Lower leg skin (tissue), 4 donors: ENCODE results near the gene SECISBP2. TPM values are rescaled to one million over a fixed set of nuclear protein-coding genes. Genes with fewer than 3 reads are reported as not detected.

Source experiments
- DNase-seq, 2 donors: peaks; one replicate each; pipeline ENCODE4 v3.0.0-alpha.2; 2019; ENCODE audit warnings: low spot score in 2 of 2
- H3K4me3 ChIP-seq: fragments of 200-600 bp; sonication (generic); 2 replicates; pipeline ENCODE4 v1.5.1; 2017; ENCODE audit warnings: mild to moderate bottlenecking, low read depth; ENCODE audit not compliant: poor library complexity, severe bottlenecking
- POLR2A ChIP-seq, 2 donors: fragments of 450-650 bp; IDR thresholded peaks; one replicate each; pipeline ENCODE4 v1.6.1; 2016 to 2017; ENCODE audit warnings: antibody characterized with exemption in 2 of 2, mild to moderate bottlenecking in 1 of 2, moderate library complexity in 1 of 2
- WGBS, 2 donors: methylation state at CpG; one replicate each; pipeline ENCODE4 v1.1.5; 2018; 5-methylcytosine and 5-hydroxymethylcytosine counted together
- intact Hi-C: fragments of 100-400 bp; cut with DNase I; formaldehyde crosslinking; loops from one replicate; pipeline ENCODE4 v1.15.0; 2023; ENCODE audit warnings: low total_unique reads
- total RNA-seq, 4 donors: library from RNA; depleted of rRNA; stranded (reverse); fragments of >200 nt; gene quantifications; one replicate each; pipeline ENCODE4 v1.1.0, GENCODE V29; 2016
- TF ChIP-seq, protein P1 (sequence below), 3 donors: fragments of 450-650 bp; IDR thresholded peaks; one replicate each; pipeline ENCODE4 v1.5.1; 2016; ENCODE audit warnings: antibody characterized with exemption in 3 of 3, mild to moderate bottlenecking in 3 of 3, moderate library complexity in 2 of 3

SECISBP2 gene
- total RNA-seq, 4 donors from 2014 or later = 38.3 to 67.3 (median 41.9) TPM

DNA sequence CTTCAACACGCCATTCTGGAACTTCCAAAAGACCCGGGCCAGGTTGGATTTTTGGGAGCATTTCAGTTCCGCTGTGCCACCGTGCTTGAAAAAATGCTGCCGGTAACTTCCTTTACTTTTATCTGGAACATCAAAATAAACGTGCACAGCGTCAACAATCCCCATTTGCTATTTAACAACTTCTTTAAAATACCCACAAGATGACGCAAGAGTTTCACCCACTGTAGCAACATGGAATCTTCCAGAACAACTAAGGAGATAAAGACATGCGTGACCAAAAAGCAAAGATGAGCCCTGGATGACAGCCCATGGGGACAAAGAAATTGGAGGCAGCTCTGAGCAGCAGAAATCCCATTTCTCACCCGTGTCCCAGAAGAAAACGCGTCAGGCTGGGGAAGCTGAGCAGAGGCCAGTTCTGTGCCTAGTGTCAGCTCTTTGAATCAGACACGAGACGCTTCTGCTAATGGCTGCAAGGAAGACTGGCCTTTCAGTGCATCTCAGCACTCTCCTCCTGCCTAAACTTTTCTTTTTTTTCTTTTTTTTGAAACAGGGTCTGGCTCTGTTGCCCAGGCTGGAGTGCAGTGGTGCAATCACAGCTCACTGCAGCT, 61.3 kb downstream of the SECISBP2 start:
- TF ChIP-seq, protein P1, sequence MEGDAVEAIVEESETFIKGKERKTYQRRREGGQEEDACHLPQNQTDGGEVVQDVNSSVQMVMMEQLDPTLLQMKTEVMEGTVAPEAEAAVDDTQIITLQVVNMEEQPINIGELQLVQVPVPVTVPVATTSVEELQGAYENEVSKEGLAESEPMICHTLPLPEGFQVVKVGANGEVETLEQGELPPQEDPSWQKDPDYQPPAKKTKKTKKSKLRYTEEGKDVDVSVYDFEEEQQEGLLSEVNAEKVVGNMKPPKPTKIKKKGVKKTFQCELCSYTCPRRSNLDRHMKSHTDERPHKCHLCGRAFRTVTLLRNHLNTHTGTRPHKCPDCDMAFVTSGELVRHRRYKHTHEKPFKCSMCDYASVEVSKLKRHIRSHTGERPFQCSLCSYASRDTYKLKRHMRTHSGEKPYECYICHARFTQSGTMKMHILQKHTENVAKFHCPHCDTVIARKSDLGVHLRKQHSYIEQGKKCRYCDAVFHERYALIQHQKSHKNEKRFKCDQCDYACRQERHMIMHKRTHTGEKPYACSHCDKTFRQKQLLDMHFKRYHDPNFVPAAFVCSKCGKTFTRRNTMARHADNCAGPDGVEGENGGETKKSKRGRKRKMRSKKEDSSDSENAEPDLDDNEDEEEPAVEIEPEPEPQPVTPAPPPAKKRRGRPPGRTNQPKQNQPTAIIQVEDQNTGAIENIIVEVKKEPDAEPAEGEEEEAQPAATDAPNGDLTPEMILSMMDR (IDR thresholded peaks at IDR 0.05) = no peak
- TF ChIP-seq POLR2A (IDR thresholded peaks at IDR 0.05) = no peak
- DNase-seq = no peak
- WGBS, 2 donors = 87 to 89% methylated on average over 14 of the region's 14 CpGs
- H3K4me3 ChIP-seq = no peak overlapping the region
- intact Hi-C loops = no loop called here

DNA sequence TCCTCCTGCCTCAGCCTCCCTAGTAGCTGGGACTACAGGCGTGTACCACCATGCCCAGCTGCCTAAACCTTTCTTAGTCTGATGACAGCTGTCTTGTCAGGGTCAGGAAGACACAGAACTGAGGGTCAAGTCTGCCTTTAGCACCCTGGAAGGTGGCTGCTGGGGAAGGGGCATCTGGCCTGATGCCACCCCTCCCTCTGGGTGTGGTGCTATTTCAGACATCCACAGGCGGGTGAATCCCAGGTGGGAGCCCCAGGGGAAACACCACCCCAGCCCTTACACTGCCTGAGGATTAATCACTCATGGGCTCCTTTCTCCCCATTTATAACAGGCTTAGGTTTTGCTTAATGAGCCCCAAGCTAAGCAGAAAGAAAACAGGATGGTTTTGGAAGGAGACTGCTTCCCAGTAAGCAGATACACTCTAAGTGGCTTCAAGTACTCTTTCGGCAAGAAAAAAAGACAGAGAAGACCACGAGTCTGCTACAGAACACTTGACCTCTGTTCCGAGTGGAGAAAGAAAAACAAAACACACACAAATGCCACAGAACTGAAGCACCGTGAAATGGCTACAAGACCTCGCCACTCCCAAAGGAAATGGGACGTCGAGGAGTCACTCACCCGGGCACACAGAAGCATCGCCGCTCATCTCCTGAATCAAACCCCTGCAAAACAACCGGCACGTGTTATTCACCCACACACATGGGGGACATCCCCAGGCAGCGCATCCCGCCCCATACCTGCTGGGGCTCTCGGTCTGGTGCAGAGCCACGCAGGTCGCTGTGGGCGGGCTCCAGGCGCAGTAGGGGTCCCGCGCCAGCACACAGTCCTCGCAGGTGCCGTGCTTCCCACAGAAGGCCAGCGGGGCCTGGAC, 62.4 kb downstream of the SECISBP2 start:
- 92 to 93% methylated on average over 26 of the region's 26 CpGs for WGBS, 2 donors
- TF ChIP-seq, protein P1 (IDR thresholded peaks at IDR 0.05) = no peak
- TF ChIP-seq POLR2A (IDR thresholded peaks at IDR 0.05) = no peak
- no peak overlapping the region for H3K4me3 ChIP-seq
- DNase-seq = no peak
- intact Hi-C loops = no loop called here

- intact Hi-C loops = no loop called here
- WGBS, 2 donors = 87 to 96% methylated on average over 4 of the region's 4 CpGs
- no peak for TF ChIP-seq POLR2A (IDR thresholded peaks at IDR 0.05)
- TF ChIP-seq, protein P1 (IDR thresholded peaks at IDR 0.05) = no peak
- DNase-seq = no peak
- no peak overlapping the region for H3K4me3 ChIP-seq
Observed at GRCh38 chr9:89381308-89381609, 63.0 kb downstream of the SECISBP2 start.

- WGBS, 2 donors = 82 to 83% methylated on average over 23 to 27 of the region's 27 CpGs
- no peak for TF ChIP-seq POLR2A (IDR thresholded peaks at IDR 0.05)
- TF ChIP-seq, protein P1 (IDR thresholded peaks at IDR 0.05) = no peak
- no peak for DNase-seq
- no peak overlapping the region for H3K4me3 ChIP-seq
- intact Hi-C loops = no loop called here
Observed at GRCh38 chr9:89382026-89382986, 64.0 kb downstream of the SECISBP2 start.

GRCh38 chr9:89383030-89383720, 64.9 kb downstream of the SECISBP2 start:
- no peak overlapping the region for H3K4me3 ChIP-seq
- DNase-seq = no peak
- intact Hi-C loops = no loop called here
- TF ChIP-seq, protein P1 (IDR thresholded peaks at IDR 0.05) = no peak
- no peak for TF ChIP-seq POLR2A (IDR thresholded peaks at IDR 0.05)
- 83 to 84% methylated on average over 16 of the region's 16 CpGs for WGBS, 2 donors
